NCI-H345 treated with DMSO at 0.1 percent for 48 hours (cell line): ENCODE results near the gene TBC1D7.

ENCODE experiments used
- DNase-seq: peaks from one replicate; lab custom pipeline; 2025; ENCODE audit not compliant: unreplicated experiment; lab: John Stamatoyannopoulos, UW

Gene TBC1D7

GRCh38 chr6:13273931-13274706, 54.2 kb downstream of the TBC1D7 start:
- DNase-seq: no peak

- DNase-seq: no peak
Measured at GRCh38 chr6:13273202-13273930, 55.0 kb downstream of the TBC1D7 start.

- DNase-seq: no peak
Measured at GRCh38 chr6:13272131-13273046, 55.9 kb downstream of the TBC1D7 start.

- no peak for DNase-seq
Measured at GRCh38 chr6:13268913-13269518, 59.3 kb downstream of the TBC1D7 start.

- DNase-seq: no peak
Measured at GRCh38 chr6:13267142-13267651, 61.1 kb downstream of the TBC1D7 start.

- DNase-seq: no peak
Measured at GRCh38 chr6:13263669-13264068, 64.7 kb downstream of the TBC1D7 start.

- no peak for DNase-seq
Measured at GRCh38 chr6:13262302-13263230, 65.8 kb downstream of the TBC1D7 start.

- DNase-seq: no peak
Measured at GRCh38 chr6:13261464-13261994, 66.8 kb downstream of the TBC1D7 start.

GRCh38 chr6:13260831-13261230, 67.5 kb downstream of the TBC1D7 start:
- DNase-seq: no peak

- DNase-seq: no peak
Measured at GRCh38 chr6:13260101-13260598, 68.2 kb downstream of the TBC1D7 start.

- DNase-seq: no peak
Measured at GRCh38 chr6:13259393-13259792, 68.9 kb downstream of the TBC1D7 start.

- DNase-seq: no peak
Measured at GRCh38 chr6:13256266-13257001, 71.9 kb downstream of the TBC1D7 start.
